A673 (cell line): ENCODE results near the gene B4GALT3.

ENCODE experiments used
- CTCF ChIP-seq: fragments of 300-800, 200-600 bp; sonication (generic); conservative IDR thresholded peaks from 2 replicates; pipeline ENCODE4 v1.5.1; 2017; ENCODE audit warnings: low read depth, mild to moderate bottlenecking, antibody characterized with exemption, low read length, moderate library complexity, mixed read lengths
- EZH2 ChIP-seq: fragments of 200-600 bp; sonication (generic); IDR thresholded peaks from 2 replicates; pipeline ENCODE4 v1.6.1; 2017; ENCODE audit warnings: borderline replicate concordance, low read depth, mild to moderate bottlenecking, mixed read lengths, antibody characterized with exemption, low read length; ENCODE audit not compliant: poor library complexity, severe bottlenecking

- TF ChIP-seq CTCF (no peak), EZH2 (no peak)
These were observed 39.8 kb upstream of the B4GALT3 start for GRCh38 chr1:161216945-161217712.
